ENCODE measurements around the gene HADH.
"Not testable (repeated sequence)": the region's sequence is repeated elsewhere in the genome, so short reads cannot be mapped to it uniquely, and the experiment has no call there.

HADH gene

DNA sequence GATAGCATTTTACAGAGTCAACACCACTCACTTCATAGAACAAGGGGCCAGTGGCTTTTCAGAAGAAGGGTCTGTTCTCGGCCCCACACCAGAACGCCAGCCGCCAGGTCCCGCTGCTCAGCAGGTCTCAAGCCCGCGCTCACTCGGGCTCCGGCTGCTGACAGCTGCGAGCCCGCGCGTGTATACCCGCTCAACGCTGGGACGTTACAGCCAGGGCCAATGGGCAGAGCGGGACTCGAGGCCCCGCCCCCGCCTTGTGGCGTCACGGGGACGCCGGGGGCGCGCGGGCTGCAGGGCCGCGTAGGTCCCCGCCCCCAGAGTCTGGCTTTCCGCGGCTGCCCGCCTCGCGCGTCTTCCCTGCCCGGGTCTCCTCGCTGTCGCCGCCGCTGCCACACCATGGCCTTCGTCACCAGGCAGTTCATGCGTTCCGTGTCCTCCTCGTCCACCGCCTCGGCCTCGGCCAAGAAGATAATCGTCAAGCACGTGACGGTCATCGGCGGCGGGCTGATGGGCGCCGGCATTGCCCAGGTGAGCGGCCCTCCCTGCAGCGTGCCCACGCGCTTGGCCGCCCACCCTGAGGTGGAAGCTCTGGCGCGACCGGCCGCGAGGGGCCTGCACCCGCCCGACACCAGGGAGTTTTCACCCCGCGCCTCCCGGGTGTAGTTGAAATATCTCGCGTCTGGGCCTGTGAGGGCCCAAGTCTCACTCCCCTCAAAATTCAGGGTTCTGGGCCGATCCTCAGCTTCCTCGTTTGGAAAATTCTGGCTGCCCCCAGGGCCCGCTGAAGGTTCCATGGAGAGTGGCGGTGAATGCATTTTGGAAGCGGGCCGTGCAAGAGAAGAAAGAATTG, at the start of gene HADH:
HADH (plus strand) TSS at position 353 of the 850 bp plus-strand sequence; CDS start at position 397, 44 bp downstream.
- H3K27ac ChIP-seq (ENCODE audit: low read length): no peak within 1 kb of the TSS
- peak within 1 kb of the TSS; percentile 94 for H3K4me3 ChIP-seq (ENCODE audit: low read length)
- no peaks in the 10 kb centered on the region for H3K9me3 ChIP-seq (ENCODE audit: insufficient read depth, low read depth, low read length)
- H3K4me1 ChIP-seq (ENCODE audit: insufficient read depth, low read length): peaks cover 21% of the 10 kb centered on the region; the same call in 1 of the 2 replicates
- peak within 1 kb of the TSS; percentile 87 for H3K9ac ChIP-seq (ENCODE audit: low read depth, low read length)
- peaks cover 15% of the 10 kb centered on the region for H3K27me3 ChIP-seq (ENCODE audit: insufficient read depth, low read length)
- no peaks in the 10 kb centered on the region for H3K36me3 ChIP-seq (ENCODE audit: insufficient read depth, low read depth, low read length)

DNA sequence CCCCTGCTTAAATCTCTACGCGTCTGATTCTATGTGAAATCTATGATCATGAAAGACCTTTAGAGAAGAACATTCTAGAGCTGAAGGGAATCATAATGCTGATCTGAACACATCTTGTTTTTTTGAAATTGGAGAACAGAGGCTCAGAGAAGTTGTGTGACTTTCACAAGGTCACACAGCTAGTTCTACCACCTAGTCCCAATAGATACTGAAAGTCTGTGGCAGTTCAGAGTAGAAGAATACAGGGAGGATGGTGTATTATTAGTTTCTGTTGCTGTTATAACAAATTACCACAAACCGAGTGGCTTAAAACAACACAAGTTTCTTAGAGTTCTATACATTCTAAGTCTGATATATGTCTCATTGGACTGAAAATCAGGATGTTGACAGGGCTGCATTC, 43.9 kb upstream of the HADH start:
- no peak overlapping the region for H3K9ac ChIP-seq (ENCODE audit: low read depth, low read length)
- H3K4me1 ChIP-seq (ENCODE audit: insufficient read depth, low read length): no peaks in the 10 kb centered on the region
- no peaks in the 10 kb centered on the region for H3K27me3 ChIP-seq (ENCODE audit: insufficient read depth, low read length)
- peaks cover 29% of the 10 kb centered on the region; the same call in 1 of the 2 replicates for H3K36me3 ChIP-seq (ENCODE audit: insufficient read depth, low read depth, low read length)
- H3K9me3 ChIP-seq (ENCODE audit: insufficient read depth, low read depth, low read length): no peaks in the 10 kb centered on the region; the same call in 1 of the 2 replicates
- no peak overlapping the region for H3K4me3 ChIP-seq (ENCODE audit: low read length)
- no peak overlapping the region for H3K27ac ChIP-seq (ENCODE audit: low read length)

DNA sequence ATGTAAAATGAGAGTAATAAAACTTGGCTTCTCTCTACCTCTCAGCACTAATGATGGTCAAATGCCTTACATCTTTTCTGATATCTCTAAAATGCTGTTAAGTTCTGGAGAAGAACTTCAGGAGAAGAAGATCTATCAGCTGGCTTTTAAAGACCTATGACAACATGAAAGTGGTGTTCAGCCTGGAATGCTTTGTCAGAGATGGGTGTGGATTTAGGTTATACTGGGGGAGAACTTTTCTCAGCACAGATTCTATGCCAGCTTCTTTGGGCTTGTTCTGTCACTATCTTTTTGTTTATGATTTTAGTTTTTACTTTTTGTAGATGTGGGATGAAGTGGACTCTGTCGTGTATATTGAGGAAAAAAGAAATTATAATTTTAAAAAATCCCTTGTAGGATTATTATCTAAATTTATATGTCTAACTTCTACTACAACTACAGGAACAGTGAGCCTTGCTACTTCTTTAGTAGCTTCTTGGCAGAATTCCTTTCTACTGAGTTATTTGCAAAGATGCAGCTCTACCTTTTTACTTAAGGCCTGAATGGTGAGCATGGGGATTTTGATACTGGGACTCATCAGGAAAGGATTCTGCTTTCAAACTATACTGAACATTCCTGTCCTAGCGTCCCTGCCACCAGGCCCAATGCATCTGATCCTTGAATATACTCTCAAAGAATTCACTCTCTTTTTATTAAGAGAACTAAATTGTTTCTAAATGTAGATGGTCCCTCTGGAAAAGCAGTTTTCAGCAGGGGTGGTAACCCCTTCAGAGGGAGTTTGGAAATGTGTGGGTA, 38.7 kb upstream of the HADH start:
- no peak overlapping the region for H3K9ac ChIP-seq (ENCODE audit: low read depth, low read length)
- H3K27ac ChIP-seq (ENCODE audit: low read length): no peak overlapping the region
- H3K9me3 ChIP-seq (ENCODE audit: insufficient read depth, low read depth, low read length): peaks cover 9% of the 10 kb centered on the region; the same call in 1 of the 2 replicates
- peaks cover 36% of the 10 kb centered on the region for H3K36me3 ChIP-seq (ENCODE audit: insufficient read depth, low read depth, low read length)
- H3K4me3 ChIP-seq (ENCODE audit: low read length): no peak overlapping the region
- no peaks in the 10 kb centered on the region for H3K27me3 ChIP-seq (ENCODE audit: insufficient read depth, low read length)
- H3K4me1 ChIP-seq (ENCODE audit: insufficient read depth, low read length): no peaks in the 10 kb centered on the region

DNA sequence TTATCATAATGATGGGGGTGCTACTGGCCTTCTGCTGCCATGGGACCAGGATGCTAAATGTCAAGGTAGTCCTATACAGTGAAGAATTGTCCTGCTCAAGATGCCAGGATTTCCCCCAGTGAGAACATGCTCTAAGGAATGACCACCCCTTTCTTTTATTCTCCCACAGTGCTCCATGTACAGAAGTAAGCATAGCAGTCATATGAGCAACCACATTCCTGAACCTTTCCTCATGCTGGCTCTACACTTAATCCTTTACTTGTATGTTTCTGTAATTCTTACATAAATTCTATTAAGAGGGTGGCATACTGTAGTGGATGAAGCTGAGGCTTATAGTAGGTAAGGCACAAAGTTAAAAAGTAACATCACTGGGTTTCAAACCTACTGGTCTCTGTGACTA, 38.1 kb upstream of the HADH start:
- Histone ChIP-seq H3K36me3 (ENCODE audit: insufficient read depth, low read depth, low read length) (peaks cover 30% of the 10 kb centered on the region), H3K27ac (ENCODE audit: low read length) (no peak overlapping the region), H3K27me3 (ENCODE audit: insufficient read depth, low read length) (no peaks in the 10 kb centered on the region), H3K4me3 (ENCODE audit: low read length) (no peak overlapping the region), H3K4me1 (ENCODE audit: insufficient read depth, low read length) (no peaks in the 10 kb centered on the region), H3K9me3 (ENCODE audit: insufficient read depth, low read depth, low read length) (peaks cover 15% of the 10 kb centered on the region; the same call in 1 of the 2 replicates), H3K9ac (ENCODE audit: low read depth, low read length) (no peak overlapping the region)

DNA sequence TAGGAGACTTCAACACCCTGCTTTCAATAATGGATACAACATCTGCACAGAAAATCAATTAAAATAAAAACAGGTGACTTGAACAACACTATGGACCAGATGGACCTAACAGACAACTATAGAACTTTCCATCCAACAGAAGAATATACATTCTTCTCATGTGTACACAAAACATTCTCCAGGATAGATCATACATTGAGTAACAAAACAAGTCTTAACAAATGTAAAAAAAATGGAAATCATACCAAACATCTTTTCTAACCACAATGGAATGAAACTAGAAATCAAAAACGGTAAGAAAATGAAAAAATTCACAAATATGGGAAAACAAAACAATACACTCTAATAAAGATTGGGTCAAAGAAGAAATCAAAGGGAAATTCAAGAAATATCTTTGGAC, 33.7 kb upstream of the HADH start:
- Histone ChIP-seq H3K9me3 (ENCODE audit: insufficient read depth, low read depth, low read length) (peaks cover 23% of the 10 kb centered on the region; the same call in 1 of the 2 replicates), H3K9ac (ENCODE audit: low read depth, low read length) (no peak overlapping the region), H3K4me3 (ENCODE audit: low read length) (no peak overlapping the region)

DNA sequence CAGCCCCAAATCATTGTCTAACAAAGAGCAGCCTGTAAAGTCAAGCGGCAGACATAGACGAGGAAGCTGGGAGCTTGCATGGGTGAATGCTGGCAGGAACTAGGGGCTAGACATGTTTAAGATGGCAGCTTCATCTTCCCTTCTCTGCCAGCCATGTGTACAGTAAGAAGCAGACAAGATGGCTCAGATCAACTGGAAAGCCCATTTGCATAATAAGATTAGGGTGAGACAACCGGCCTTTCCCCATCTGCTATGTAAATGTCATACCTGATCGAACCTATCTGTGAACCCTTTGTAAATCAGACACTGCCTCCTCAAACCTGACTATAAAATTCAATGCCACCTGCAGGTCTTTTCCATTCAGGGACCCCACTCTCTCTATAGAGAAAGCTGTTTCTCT, 22.8 kb upstream of the HADH start:
- no peaks in the 10 kb centered on the region for H3K9me3 ChIP-seq (ENCODE audit: insufficient read depth, low read depth, low read length)

More for the DNA sequence above, 33.7 kb upstream of the HADH start:
- peaks cover 10% of the 10 kb centered on the region for H3K36me3 ChIP-seq (ENCODE audit: insufficient read depth, low read depth, low read length)
- H3K4me1 ChIP-seq (ENCODE audit: insufficient read depth, low read length): no peaks in the 10 kb centered on the region
- H3K27me3 ChIP-seq (ENCODE audit: insufficient read depth, low read length): no peaks in the 10 kb centered on the region
- no peak overlapping the region for H3K27ac ChIP-seq (ENCODE audit: low read length)

DNA sequence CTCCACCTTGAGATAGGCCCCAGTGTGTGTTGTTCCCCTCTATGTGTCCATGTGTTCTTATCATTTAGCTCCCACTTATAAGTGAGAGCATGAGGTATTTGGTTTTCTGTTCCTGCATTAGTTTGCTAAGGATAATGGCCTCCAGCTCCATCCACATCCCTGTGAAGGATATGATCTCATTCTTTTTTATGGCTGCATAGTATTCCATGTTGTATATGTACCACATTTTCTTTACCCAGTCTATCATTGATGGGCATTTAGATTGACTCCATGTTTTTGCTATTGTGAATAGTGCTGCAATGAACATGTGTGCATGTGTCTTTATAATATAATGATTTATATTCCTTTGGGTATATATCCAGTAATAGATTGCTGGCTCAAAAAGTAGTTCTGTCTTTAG, 22.2 kb upstream of the HADH start:
- H3K27me3 ChIP-seq (ENCODE audit: insufficient read depth, low read length); H3K4me1 ChIP-seq (ENCODE audit: insufficient read depth, low read length); H3K27ac ChIP-seq (ENCODE audit: low read length); H3K9ac ChIP-seq (ENCODE audit: low read depth, low read length); H3K36me3 ChIP-seq (ENCODE audit: insufficient read depth, low read depth, low read length); H3K4me3 ChIP-seq (ENCODE audit: low read length); H3K9me3 ChIP-seq (ENCODE audit: insufficient read depth, low read depth, low read length): not testable (repeated sequence)

More for the DNA sequence above, 22.8 kb upstream of the HADH start:
- no peaks in the 10 kb centered on the region for H3K4me1 ChIP-seq (ENCODE audit: insufficient read depth, low read length)
- no peaks in the 10 kb centered on the region for H3K27me3 ChIP-seq (ENCODE audit: insufficient read depth, low read length)
- no peak overlapping the region for H3K27ac ChIP-seq (ENCODE audit: low read length)
- no peak overlapping the region for H3K9ac ChIP-seq (ENCODE audit: low read depth, low read length)
- no peak overlapping the region for H3K4me3 ChIP-seq (ENCODE audit: low read length)
- H3K36me3 ChIP-seq (ENCODE audit: insufficient read depth, low read depth, low read length): no peaks in the 10 kb centered on the region

DNA sequence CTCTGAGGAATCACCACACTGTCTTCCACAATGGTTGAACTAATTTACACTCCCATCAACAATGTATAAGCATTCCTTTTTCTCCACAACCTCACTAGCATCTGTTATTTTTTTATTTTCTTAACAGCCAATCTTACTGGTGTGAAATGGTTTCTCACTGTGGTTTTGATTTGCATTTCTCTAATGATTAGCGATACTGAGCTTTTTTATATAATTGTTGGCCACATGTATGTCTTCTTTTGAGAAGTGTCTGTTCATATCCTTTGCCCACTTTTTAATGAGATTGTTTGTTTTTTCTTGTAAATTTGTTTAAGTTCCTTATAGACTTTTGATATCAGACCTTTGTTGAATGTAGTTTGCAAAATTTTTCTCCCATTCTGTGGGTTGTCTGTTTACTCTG, 21.8 kb upstream of the HADH start:
- H3K27ac ChIP-seq (ENCODE audit: low read length); H3K36me3 ChIP-seq (ENCODE audit: insufficient read depth, low read depth, low read length); H3K4me1 ChIP-seq (ENCODE audit: insufficient read depth, low read length); H3K4me3 ChIP-seq (ENCODE audit: low read length); H3K27me3 ChIP-seq (ENCODE audit: insufficient read depth, low read length); H3K9ac ChIP-seq (ENCODE audit: low read depth, low read length); H3K9me3 ChIP-seq (ENCODE audit: insufficient read depth, low read depth, low read length): not testable (repeated sequence)

DNA sequence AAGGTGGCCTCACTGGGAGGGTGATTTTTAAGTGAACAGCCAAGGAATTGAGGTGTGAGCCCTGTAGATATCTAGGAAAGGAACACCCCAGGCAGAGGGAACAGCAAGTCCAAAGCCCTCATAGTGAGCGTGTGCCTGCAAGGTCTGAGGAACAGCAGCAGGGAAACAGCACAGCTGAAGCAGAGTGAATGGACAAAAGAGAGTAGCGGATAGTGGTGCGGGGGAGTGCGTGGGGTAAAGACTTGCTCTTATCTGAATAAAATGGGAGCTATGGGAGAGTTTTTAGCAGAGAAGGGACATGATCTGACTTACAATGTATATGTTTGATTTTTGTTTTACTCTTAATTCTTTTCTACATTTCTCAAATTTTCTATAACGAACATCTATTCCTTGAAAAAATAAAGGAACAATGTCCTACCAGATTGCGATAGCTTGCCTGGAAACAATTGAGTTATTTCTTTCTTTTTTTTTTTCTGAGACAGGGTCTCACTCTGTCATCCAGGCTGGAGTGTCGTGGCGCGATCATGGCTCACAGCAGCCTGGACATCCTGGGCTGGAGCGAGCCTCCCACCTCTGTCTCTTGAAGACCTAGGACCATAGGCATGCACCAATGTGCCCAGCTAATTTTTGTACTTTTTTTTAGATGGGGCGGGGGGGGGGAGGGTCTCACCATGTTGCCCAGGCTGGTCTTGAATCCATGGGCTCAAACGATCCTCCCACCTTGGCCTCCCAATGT, 19.5 kb upstream of the HADH start:
- Histone ChIP-seq H3K27me3 (ENCODE audit: insufficient read depth, low read length) (no peaks in the 10 kb centered on the region), H3K9ac (ENCODE audit: low read depth, low read length) (no peak overlapping the region), H3K4me1 (ENCODE audit: insufficient read depth, low read length) (no peaks in the 10 kb centered on the region), H3K36me3 (ENCODE audit: insufficient read depth, low read depth, low read length) (no peaks in the 10 kb centered on the region), H3K4me3 (ENCODE audit: low read length) (no peak overlapping the region), H3K27ac (ENCODE audit: low read length) (no peak overlapping the region), H3K9me3 (ENCODE audit: insufficient read depth, low read depth, low read length) (no peaks in the 10 kb centered on the region)

DNA sequence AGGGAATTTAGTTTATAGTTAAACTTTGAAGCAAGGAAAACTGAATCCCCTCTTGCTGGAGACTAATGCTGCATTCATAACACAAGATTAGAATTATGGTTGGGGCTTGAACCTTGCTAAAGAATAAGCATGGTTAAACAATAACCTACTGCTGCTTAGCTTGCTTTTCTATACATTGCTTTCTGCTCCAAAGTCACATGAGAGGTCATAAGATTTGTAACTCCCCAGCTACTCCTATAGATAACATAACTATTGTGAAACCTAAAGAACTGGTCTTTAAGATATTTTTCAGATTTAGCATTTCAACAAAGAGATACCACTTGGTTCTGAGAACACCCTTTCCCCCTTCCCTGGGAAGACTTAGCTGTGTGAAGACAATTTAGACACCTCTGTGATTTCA, 17.1 kb upstream of the HADH start:
- Histone ChIP-seq H3K9ac (ENCODE audit: low read depth, low read length) (no peak overlapping the region), H3K27ac (ENCODE audit: low read length) (no peak overlapping the region), H3K4me1 (ENCODE audit: insufficient read depth, low read length) (no peaks in the 10 kb centered on the region), H3K27me3 (ENCODE audit: insufficient read depth, low read length) (no peaks in the 10 kb centered on the region), H3K9me3 (ENCODE audit: insufficient read depth, low read depth, low read length) (no peaks in the 10 kb centered on the region), H3K4me3 (ENCODE audit: low read length) (no peak overlapping the region), H3K36me3 (ENCODE audit: insufficient read depth, low read depth, low read length) (no peaks in the 10 kb centered on the region)

DNA sequence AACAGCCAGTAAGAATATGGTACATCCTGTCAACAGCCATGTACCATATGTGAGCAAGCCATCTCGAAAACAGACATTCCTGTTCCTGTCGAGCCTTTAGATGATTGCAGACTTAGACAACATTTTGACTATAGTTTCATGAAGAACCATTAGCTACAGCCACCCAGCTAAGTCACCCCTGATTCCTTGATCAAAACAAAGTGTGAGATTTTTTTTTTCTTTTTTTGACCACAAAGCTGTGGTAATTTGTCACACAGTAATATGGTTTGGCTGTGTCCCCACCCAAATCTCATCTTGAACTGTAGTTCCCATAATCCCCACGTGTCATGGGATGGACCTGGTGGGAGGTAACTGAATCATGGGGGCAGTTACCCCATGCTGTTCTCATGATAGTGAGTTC, 15.2 kb upstream of the HADH start:
- Histone ChIP-seq H3K27me3 (ENCODE audit: insufficient read depth, low read length) (no peaks in the 10 kb centered on the region), H3K4me3 (ENCODE audit: low read length) (no peak overlapping the region), H3K9me3 (ENCODE audit: insufficient read depth, low read depth, low read length) (no peaks in the 10 kb centered on the region), H3K9ac (ENCODE audit: low read depth, low read length) (no peak overlapping the region), H3K27ac (ENCODE audit: low read length) (no peak overlapping the region), H3K4me1 (ENCODE audit: insufficient read depth, low read length) (no peaks in the 10 kb centered on the region), H3K36me3 (ENCODE audit: insufficient read depth, low read depth, low read length) (no peaks in the 10 kb centered on the region)
